HepG2 (cell line): Measurements from ENCODE around the gene ACD.

ENCODE experiments used
- DNMT1 ChIP-seq: sonication (generic); formaldehyde crosslinking; IDR thresholded peaks from 2 replicates; pipeline ENCODE4 v1.5.1; 2020; ENCODE audit warnings: mild to moderate bottlenecking, missing genetic modification reagents
- POLR2A ChIP-seq, 2 experiments: IDR thresholded peaks; 2 replicates each; pipeline ENCODE4 v1.6.1; 2011; ENCODE audit warnings: low read depth in 2 of 2, low read length in 2 of 2, mild to moderate bottlenecking in 1 of 2, moderate library complexity in 1 of 2; ENCODE audit not compliant: insufficient read depth in 1 of 2
- POLR2AphosphoS5 ChIP-seq: IDR thresholded peaks from 2 replicates; pipeline ENCODE4 v1.6.1; 2012; ENCODE audit warnings: low read depth, low read length
- TARDBP ChIP-seq: sonication (generic); formaldehyde crosslinking; IDR thresholded peaks from 2 replicates; pipeline ENCODE4 v1.8.0; 2022; ENCODE audit warnings: mild to moderate bottlenecking, missing genetic modification reagents

- TF ChIP-seq POLR2A (IDR thresholded peaks at IDR 0.05; ENCODE audit: insufficient read depth in 1 of 2, low read depth in 2 of 2, low read length in 2 of 2) = no peak
- TF ChIP-seq TARDBP (CRISPR knock-in tag) = no peak
- TF ChIP-seq POLR2AphosphoS5 = no peak
- TF ChIP-seq DNMT1 (CRISPR knock-in tag) = no peak
Measured at GRCh38 chr16:67678354-67679023, 18.4 kb upstream of the ACD start.
